HepG2 (cell line): ENCODE data around the gene BAZ1B. TPM values are rescaled to one million over a fixed set of nuclear protein-coding genes. Genes with fewer than 3 reads are reported as not detected.

ENCODE experiments used
- ETV5 ChIP-seq: IDR thresholded peaks from 2 replicates; pipeline ENCODE4 v1.6.1; 2018; ENCODE audit warnings: missing biosample characterization, missing genetic modification reagents, inconsistent platforms, borderline replicate concordance
- HMGXB3 ChIP-seq: sonication (generic); formaldehyde crosslinking; IDR thresholded peaks from 2 replicates; pipeline ENCODE4 v1.4.0; 2020; ENCODE audit warnings: missing genetic modification reagents, borderline replicate concordance
- KDM2A ChIP-seq: sonication (generic); formaldehyde crosslinking; IDR thresholded peaks from 2 replicates; pipeline ENCODE4 v1.4.0; 2020; ENCODE audit warnings: low read depth, missing genetic modification reagents, borderline replicate concordance
- NR2F2 ChIP-seq: IDR thresholded peaks from 2 replicates; pipeline ENCODE4 v1.6.1; 2012; ENCODE audit warnings: low read depth, inconsistent platforms, borderline replicate concordance
- TFAP4 ChIP-seq: sonication (generic); IDR thresholded peaks from 2 replicates; pipeline ENCODE4 v1.6.1; 2016; ENCODE audit warnings: low read depth, borderline replicate concordance
- ZBTB7A ChIP-seq: sonication (generic); formaldehyde crosslinking; IDR thresholded peaks from 2 replicates; pipeline ENCODE4 v1.8.0; 2022; ENCODE audit warnings: mild to moderate bottlenecking, missing genetic modification reagents
- ZMAT3 ChIP-seq: sonication (generic); formaldehyde crosslinking; conservative IDR thresholded peaks from 2 replicates; pipeline ENCODE4 v1.7.0; 2021; ENCODE audit warnings: missing genetic modification reagents
- ZNF776 ChIP-seq: sonication (generic); formaldehyde crosslinking; IDR thresholded peaks from 2 replicates; pipeline ENCODE4 v1.4.0; 2020; ENCODE audit warnings: mild to moderate bottlenecking, missing genetic modification reagents
- ZNF883 ChIP-seq: sonication (generic); formaldehyde crosslinking; IDR thresholded peaks from 2 replicates; pipeline ENCODE4 v1.5.1; 2020; ENCODE audit warnings: mild to moderate bottlenecking, missing genetic modification reagents; ENCODE audit errors: not compliant biosample characterization
- ZSCAN12 ChIP-seq: sonication (generic); formaldehyde crosslinking; IDR thresholded peaks from 2 replicates; pipeline ENCODE4 v1.9.0; 2021; ENCODE audit warnings: mild to moderate bottlenecking, missing genetic modification reagents
- polyA plus RNA-seq, 8 experiments: library from polyadenylated mRNA; depleted of rRNA in 3 of 8; stranded (reverse) in 7 of 8; unstranded in 1 of 8; fragments of >200 nt; fragmentation: Illumina TruSeq in 4 of 8; extraction: Trizol in 4 of 8; gene quantifications; 2 replicates each; pipeline versions ENCODE4 v1.2.1 to v1.2.3, GENCODE V29; 2011 to 2016; ENCODE audit warnings: low read depth in 4 of 8, missing spikeins in 1 of 8, mixed read lengths in 1 of 8; ENCODE audit not compliant: insufficient read depth in 1 of 8
- total RNA-seq, 5 experiments: library from RNA; depleted of rRNA; stranded (reverse); fragments of >200 nt; fragmentation: Illumina TruSeq; extraction: Trizol; gene quantifications; 2 replicates each; pipeline ENCODE4 v1.2.3, GENCODE V29; 2016; ENCODE audit warnings: low read depth in 1 of 5
- TF ChIP-seq, protein P1 (sequence below): fragments of 450-650 bp; IDR thresholded peaks from 2 replicates; pipeline ENCODE4 v1.6.1; 2017
- TF ChIP-seq, protein P2 (sequence below): sonication (generic); formaldehyde crosslinking; IDR thresholded peaks from 2 replicates; pipeline ENCODE4 v1.5.1; 2020; ENCODE audit warnings: mild to moderate bottlenecking, missing genetic modification reagents, borderline replicate concordance
- TF ChIP-seq, protein P3 (sequence below): sonication (generic); formaldehyde crosslinking; IDR thresholded peaks from 2 replicates; pipeline ENCODE4 v1.5.1; 2020; ENCODE audit warnings: mild to moderate bottlenecking, missing genetic modification reagents, moderate library complexity

BAZ1B gene
- total and polyA plus RNA-seq, 2 of the 13 experiments (the other 11 are each of a cell fraction or from before 2014, with no cell fraction given) = 18.6 to 69.4 TPM

- peak; percentile 5; the same call in 1 of the 2 replicates for TF ChIP-seq TFAP4
- TF ChIP-seq, protein P1, sequence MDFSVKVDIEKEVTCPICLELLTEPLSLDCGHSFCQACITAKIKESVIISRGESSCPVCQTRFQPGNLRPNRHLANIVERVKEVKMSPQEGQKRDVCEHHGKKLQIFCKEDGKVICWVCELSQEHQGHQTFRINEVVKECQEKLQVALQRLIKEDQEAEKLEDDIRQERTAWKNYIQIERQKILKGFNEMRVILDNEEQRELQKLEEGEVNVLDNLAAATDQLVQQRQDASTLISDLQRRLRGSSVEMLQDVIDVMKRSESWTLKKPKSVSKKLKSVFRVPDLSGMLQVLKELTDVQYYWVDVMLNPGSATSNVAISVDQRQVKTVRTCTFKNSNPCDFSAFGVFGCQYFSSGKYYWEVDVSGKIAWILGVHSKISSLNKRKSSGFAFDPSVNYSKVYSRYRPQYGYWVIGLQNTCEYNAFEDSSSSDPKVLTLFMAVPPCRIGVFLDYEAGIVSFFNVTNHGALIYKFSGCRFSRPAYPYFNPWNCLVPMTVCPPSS = no peak
- peak; percentile 99 for TF ChIP-seq ZNF883 (CRISPR knock-in tag)
- peak; percentile 23; the same call in 1 of the 2 replicates for TF ChIP-seq KDM2A (CRISPR knock-in tag)
- no peak for TF ChIP-seq HMGXB3 (CRISPR knock-in tag)
- TF ChIP-seq ZMAT3 = peak; percentile 88
- TF ChIP-seq, protein P2, sequence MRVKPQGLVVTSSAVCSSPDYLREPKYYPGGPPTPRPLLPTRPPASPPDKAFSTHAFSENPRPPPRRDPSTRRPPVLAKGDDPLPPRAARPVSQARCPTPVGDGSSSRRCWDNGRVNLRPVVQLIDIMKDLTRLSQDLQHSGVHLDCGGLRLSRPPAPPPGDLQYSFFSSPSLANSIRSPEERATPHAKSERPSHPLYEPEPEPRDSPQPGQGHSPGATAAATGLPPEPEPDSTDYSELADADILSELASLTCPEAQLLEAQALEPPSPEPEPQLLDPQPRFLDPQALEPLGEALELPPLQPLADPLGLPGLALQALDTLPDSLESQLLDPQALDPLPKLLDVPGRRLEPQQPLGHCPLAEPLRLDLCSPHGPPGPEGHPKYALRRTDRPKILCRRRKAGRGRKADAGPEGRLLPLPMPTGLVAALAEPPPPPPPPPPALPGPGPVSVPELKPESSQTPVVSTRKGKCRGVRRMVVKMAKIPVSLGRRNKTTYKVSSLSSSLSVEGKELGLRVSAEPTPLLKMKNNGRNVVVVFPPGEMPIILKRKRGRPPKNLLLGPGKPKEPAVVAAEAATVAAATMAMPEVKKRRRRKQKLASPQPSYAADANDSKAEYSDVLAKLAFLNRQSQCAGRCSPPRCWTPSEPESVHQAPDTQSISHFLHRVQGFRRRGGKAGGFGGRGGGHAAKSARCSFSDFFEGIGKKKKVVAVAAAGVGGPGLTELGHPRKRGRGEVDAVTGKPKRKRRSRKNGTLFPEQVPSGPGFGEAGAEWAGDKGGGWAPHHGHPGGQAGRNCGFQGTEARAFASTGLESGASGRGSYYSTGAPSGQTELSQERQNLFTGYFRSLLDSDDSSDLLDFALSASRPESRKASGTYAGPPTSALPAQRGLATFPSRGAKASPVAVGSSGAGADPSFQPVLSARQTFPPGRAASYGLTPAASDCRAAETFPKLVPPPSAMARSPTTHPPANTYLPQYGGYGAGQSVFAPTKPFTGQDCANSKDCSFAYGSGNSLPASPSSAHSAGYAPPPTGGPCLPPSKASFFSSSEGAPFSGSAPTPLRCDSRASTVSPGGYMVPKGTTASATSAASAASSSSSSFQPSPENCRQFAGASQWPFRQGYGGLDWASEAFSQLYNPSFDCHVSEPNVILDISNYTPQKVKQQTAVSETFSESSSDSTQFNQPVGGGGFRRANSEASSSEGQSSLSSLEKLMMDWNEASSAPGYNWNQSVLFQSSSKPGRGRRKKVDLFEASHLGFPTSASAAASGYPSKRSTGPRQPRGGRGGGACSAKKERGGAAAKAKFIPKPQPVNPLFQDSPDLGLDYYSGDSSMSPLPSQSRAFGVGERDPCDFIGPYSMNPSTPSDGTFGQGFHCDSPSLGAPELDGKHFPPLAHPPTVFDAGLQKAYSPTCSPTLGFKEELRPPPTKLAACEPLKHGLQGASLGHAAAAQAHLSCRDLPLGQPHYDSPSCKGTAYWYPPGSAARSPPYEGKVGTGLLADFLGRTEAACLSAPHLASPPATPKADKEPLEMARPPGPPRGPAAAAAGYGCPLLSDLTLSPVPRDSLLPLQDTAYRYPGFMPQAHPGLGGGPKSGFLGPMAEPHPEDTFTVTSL (CRISPR knock-in tag) = peak; percentile 49; the same call in 1 of the 2 replicates
- peak; percentile 98 for TF ChIP-seq ZBTB7A
- TF ChIP-seq ETV5 (CRISPR knock-in tag) = peak; percentile 63
- TF ChIP-seq ZNF776 (CRISPR knock-in tag) = peak; percentile 97
- TF ChIP-seq, protein P3, sequence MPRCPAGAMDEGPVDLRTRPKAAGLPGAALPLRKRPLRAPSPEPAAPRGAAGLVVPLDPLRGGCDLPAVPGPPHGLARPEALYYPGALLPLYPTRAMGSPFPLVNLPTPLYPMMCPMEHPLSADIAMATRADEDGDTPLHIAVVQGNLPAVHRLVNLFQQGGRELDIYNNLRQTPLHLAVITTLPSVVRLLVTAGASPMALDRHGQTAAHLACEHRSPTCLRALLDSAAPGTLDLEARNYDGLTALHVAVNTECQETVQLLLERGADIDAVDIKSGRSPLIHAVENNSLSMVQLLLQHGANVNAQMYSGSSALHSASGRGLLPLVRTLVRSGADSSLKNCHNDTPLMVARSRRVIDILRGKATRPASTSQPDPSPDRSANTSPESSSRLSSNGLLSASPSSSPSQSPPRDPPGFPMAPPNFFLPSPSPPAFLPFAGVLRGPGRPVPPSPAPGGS (CRISPR knock-in tag) = peak; percentile 92
- TF ChIP-seq NR2F2 = peak; percentile 27; the same call in 1 of the 2 replicates
- TF ChIP-seq ZSCAN12 (CRISPR knock-in tag) = peak; percentile 89; the same call in 1 of the 2 replicates
Observed at GRCh38 chr7:73557397-73558257, 35.5 kb upstream of the BAZ1B start, which contains the start of gene BCL7B (continued).
